Measurements from ENCODE around the gene GSC.

DNA sequence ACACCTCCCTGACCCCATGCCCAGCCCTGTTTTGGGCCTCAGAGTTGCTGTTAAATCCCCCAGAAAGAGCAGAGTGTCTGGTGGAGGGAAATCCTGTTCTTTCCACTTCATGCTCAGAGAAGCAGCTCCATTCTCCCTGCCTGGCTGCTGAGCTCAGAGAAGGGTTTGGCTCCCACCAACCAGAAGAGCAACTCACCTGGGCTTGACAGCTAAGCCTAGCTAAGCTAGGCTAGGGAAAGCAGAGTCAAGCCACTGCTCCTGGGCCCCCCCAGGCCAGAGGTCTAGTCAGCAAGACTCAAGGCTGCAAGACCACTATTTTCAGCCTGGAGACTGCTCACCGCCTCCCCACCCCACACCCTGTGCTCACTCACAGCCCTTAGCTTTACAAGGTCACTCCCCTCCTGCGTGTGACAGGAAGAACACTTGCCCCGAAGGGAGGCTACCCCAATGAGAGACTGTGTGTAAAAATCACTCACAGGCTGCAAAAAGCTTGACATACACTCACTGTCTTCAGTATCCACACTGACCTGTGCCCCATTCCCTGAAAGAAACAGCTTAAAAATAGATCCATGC is 13.5 kb downstream of the GSC start:
- TF ChIP-seq CTCF (IDR thresholded peaks at IDR 0.05) (no peak), POLR2A (IDR thresholded peaks at IDR 0.05) (no peak)

All from thyroid gland (tissue), 4 donors.